GF-D8 (cell line): ENCODE results near the gene GABRB3.

Experiments used
- DNase-seq: peaks from one replicate; lab custom pipeline; 2025; lab: John Stamatoyannopoulos, UW

GABRB3 gene

DNA sequence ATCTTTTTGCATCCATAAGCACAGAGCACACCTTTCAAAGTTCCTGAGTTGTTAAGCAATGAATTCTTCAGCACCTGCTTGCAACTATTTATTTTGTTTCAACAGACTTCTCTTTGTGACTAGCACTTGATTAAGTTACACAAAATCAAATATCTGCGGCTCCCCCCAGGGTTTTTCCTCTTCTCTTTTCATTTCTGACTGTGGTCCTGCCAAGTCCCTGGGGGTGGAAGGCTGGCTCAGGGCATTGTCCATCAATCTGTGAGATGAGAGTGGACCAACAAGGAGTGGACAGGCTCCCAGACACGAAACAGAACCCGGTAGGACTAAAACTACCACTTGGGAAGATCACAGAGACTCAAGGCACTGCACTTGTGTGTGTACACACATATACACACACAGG, 96.8 kb downstream of the GABRB3 start:
- no peak for DNase-seq

DNA sequence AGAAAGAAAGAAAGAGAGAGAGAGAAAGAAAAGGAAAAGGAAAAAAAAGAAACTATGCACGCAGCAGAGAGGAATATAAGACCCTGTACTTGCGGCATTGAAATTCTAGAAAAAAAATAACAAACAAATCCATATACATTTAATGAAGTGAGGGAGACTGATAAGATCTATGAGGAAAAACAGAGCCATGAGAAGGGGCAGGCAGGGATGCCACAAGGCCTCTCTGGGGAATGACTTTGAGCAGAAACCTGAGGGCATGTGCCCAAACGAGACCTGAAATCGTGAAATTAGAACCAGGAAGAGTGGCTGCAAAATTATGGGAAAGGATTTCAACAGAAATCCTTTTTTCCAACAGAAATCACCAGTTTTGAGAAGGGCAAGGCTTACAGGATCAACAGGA, 98.4 kb downstream of the GABRB3 start:
- DNase-seq, result no peak

DNA sequence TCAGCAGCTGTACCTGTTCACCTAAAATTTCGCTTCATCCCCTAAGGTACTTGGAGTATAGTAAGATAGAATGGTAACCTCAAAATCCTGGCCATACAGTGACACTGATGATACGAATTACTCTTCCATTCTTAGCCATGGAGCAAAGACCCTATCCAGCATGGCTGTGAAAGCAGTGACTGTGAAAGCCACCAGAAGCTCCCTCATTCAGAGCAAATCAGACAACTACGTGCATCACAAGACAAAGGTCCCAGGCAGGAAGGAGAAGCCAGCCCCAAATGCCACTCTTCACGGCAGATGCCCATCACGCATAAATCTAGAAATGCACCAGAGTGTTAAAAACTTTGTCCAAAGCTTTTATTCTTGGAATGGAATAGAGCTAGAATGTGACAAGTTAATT, 99.4 kb downstream of the GABRB3 start:
- DNase-seq, result no peak

DNA sequence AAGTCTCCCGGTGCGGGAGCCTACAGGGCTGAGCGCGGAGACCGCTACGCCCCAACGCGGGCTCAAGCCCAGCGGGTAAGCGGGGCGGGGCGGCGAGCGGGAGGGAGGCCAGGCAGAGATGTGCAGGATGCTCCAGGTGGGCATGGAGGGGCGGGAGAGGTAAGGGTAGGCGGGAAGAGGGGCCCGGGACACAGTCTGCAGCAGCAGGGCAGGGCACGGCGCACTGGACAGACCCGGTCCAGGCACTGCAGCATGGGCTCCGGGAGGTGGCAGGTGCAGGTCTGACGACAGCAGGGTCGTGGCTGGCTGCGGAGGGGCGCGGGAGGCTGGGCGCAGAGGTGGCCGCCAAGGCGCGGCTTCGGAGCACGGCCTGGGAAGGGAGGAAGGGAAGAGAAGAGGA, 102.8 kb downstream of the GABRB3 start:
- no peak for DNase-seq

DNA sequence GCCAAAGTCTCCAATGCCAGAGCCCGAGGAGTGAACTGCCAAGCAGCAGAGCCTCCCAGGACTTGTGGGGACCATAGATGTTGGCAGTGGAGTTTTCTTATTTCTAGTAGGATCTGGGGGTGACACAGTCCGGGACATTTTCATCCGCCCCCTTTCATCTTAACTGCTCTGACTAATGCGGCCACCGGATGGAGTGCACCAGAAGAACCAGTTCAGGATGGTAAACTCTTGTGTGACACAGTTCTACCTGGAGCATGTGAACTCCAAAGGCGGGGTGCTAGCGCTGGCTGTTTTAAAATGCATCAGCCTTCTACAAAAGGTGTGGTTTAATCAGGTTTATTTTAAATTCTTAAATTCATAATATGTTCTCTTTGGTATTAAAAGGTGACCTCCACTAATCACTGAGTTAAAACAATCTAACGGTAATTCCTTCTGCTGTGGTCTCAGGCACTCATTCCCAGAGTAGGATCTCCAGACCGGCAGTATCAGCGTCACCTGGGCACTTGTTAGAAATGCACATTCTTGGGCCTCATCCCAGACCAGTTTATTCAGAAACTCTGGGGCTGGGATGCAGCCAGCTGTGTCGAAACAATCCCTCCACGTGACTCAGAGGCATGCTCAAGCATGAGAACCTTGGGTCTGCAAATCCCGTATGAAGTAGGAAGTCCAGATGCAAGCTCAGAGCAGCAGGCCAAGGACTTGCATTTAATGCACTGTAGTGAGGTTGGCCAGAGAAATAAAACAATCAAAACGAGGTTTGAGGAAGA, 105.5 kb downstream of the GABRB3 start:
- DNase-seq, result no peak

DNA sequence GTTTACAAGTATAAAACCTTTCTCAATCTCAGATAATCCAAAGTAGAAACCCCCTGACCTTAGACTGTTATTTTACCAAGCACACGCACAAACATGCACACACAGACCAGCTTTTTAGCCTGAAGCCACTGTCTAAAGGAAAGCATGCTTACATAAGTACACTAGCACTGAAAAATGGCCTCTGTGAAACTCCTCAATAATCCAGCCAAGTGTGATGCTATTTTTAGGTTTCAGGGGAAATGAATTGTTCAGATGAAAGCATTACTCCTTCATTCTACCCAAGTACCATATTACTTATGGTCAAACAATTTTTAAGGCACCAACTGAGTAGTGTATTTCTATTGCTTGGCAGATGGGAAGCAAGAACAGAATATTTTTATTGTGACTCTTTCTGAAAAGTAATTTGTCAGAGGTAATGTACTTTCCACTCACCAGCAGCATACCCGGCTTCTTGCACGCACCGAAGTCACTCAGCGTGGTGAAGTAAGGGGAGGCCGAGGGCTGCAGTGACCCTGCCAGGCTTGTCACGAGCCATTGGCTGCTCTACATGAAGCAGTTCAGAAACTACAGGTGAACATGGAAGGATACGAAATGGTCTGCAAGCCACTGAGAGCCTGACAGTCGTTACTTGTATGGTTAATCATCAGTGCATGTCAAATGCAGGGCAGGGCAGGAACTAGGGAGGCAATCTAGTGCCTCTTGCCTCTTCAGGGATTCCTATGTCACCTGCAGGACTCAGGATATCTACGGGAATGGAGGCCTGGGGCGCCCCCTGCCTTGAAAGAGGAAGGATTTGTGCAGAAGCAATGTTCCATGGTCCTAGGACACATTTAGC, 106.7 kb downstream of the GABRB3 start:
- no peak for DNase-seq

DNA sequence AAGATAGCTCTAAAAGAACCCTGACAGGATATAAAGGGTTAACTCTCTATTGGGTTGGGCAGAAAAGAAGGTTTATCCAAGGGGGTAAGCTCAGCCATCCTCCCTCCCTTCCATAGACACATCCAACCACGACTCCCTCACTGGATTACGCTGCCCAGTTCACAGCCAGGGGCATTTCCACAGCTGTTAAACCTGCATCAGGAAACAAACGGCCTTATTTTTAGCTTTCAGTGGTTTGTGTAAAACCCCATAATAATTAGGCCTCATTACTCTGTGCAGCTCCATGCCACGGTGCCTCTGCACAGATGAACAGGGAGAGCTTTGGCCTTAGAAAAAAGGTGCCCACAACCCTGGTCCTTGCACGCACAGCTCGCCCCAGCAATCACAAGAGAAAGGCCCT, 110.6 kb downstream of the GABRB3 start:
- DNase-seq, result no peak

DNA sequence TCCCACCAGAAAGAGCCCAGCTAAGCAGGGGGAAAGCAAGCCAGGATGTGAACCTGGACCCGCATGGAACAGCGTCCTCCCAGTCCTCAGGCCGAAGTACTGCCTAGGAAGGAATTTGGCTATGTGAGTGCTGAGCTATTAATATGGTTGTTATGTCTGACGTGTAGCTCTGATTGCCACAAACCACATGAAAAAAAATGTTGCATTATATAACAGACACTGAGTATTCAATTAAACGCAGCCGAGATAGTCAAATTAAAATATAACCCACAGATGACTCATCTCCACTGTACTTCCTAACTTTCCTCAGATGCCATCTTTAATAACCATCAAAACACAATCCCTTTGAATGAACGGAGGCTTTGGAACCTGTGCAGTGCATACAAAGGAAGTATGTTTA, 111.1 kb downstream of the GABRB3 start:
- no peak for DNase-seq

DNA sequence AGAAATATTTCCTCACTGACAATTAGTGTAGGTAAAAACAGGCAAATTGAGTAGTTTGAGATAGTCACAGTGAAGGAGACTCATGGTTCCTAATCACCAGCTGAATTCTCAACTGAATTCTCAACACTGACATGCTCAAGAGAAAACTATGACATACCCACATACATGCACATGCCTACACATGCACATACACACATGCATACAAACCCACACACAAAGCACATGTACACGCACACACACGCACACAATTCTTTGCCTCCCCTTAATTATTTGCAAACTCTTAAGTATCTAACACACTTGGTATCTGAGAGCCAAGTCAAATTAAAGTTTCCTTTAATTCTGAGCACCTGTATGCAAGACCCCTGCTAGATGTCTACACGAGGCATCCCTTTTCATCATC, 111.8 kb downstream of the GABRB3 start:
- DNase-seq, result no peak

DNA sequence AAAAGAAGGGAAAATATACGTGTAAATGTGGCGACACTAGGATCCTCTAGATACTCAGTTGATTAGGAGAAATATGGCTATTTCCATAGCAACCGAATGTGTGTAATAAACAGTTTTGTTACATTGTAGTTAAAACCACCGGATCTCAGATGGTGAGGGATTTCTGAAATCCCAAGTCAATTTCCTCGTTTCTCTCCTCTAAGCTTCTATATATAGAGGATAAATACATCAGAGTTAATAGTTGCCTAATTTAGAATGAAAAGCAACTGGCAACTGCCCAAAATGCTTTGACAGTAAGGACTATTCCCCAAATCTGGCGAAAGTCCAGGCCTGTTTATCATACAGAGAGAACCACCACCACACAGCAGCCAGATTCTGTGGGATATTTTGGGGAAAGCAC, 112.6 kb downstream of the GABRB3 start:
- no peak for DNase-seq

DNA sequence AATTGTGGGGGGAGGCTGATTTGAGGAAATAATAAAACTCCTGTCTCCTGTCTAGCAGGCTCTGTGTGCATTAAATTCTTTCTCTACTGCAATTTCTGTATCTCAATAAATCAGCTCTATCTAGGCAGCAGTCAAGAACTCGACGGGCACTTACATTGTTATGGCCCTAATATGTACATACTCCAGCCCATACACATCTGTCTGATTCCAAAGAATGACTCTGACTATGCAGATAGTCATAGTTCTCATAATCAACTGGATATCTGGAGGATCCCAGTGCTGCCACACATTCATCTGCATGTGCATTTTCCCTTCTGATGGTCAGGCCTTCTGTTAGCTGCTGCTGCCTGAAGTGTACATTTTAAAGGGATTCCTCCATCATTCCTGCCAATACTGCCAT, 114.6 kb downstream of the GABRB3 start:
- no peak for DNase-seq

DNA sequence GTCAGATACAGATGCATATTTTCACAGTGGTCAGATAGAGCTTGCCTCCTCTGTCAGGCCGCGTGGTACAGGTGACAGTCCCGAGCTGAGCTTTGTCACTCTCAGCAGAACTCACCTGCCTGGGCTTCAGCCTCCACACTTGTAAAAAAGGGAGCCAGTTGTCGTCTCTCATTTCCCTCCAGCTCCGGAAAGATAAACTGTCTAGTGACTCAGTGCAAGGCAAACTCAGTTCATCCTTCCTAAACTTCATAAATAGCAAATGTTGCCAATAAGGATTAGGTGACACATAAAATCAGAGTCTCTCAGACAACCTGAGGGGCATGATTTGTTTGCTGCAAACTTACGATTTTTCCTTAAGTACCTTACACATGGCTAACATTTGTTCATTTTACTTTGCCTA, 116.8 kb downstream of the GABRB3 start:
- DNase-seq, result no peak

DNA sequence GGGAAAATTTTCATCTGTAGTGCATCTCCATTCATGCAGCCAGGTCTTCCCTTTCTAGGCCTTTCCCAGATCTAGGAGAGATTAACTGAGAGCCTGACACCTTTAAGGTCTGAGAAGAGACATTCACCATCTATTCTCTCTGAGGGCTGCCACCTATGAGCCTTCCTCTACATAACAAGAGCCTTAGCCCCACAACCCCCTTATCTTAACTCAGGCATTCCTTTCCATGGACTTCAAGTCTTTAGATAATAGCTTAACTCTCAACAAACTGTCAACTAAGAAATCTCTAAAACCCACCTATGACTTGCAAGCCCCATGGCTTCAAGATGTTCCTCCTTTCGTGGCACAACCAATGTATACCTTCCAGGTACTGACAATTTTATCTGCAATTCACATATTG, 121.0 kb downstream of the GABRB3 start:
- DNase-seq, result no peak

DNA sequence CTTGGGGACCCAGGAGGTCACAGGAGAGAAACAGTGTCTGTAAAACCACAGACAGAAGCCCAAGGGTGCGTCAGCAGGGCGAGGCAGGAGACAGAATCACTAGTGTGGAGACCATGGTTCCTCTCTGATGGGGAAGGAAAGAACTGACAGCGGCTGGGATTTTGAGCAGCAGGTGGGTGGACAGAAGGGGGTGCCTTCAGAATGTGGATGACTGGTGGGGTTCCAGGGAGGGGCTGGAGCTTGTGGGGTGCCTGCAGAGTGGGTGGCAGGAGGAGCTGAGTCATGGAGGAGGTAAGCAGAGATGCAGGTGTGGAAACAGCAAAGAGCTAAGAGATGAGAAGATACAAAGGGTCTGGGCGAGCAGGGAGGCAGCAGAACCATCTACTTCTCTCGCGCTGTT, 124.2 kb downstream of the GABRB3 start:
- no peak for DNase-seq

DNA sequence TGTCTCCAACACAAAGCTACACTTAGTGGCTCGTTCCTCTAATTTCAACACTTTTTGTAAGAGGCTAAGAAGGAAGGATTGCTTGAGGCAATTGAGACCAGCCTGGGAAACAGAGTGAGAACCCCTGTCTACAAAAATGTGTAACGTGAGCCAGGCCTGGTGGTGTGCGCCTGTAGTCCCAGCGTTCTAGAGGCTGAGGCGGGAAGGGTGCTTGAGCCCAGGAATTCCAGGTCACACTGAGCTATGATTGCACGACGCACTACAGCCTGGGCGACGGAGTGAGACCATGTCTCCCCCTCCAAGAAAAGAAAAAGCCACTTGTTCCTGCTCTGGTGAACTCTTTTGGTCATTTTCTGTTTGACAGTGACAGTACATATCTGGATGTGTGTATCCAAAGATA, 127.9 kb downstream of the GABRB3 start:
- DNase-seq, result no peak

DNA sequence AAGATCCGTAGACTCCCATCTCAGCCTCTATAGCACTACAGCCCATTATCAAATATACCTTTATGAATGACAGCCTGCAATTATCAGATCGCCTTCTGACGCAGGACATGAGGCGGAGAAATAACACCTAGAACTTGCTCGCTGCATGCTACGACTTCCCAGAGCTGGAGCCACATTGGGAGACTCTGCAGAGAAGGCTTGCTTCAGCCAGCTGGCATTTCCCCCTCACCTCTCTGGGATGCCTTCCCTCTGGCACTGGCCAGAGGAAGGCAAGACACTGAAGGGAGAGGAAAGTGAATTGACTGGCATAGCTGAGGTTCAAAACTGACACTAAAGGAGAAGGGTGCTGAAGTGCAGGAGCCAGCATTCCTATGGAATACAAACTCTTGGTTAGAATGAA, 131.7 kb downstream of the GABRB3 start:
- DNase-seq, result no peak

DNA sequence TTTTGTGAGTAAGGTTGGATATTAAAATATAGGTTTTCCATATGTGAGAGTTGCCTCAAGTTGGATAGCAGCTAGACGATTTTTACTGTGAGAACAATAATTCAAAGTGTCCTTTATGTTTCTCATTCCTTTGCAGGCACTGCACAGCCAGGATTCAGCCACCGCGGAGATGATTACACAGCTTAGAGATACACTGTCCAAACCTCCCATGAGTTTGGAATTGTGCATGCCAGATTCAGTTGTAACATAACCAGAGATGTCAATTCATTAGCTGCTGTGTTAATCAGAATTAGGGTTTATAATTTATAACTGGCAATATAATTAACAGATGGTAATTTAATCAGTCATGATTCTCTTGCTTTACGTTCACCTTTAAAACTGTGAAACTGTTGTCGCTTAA, 132.3 kb downstream of the GABRB3 start:
- no peak for DNase-seq

DNA sequence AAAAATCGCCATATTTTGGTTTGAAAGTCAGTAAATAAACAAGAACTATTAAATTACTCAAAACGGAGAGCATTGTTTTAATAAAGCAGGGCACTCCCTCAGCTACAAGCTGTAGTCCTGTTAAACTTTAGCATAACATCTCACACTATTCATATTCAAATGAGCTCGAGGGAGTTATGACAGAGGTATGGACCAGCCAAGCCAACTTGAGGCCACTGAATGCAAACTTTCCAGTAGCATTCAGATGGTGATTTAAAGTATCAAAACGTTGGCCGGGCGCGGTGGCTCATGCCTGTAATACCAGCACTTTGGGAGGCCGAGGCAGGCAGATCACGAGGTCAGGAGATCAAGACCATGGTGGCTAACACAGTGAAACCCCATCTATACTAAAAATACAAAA, 132.9 kb downstream of the GABRB3 start:
- no peak for DNase-seq

DNA sequence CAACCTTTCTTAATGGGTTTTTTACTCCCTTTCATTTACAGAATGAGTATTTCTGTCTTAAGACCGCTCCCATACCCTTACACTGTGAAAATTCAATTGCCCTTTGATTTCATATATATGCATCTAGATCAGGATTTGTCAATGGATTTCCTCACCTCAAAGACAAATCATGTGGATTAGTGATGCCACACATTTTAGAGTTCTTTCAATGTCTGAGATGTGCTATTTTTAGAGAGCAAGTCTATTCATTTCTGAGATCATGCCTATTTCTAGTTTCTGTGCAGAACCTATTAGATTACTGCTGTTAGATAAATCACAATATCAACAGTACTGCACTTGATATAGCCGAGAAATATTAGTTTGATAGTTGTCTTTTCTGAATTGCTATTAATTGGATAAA, 137.3 kb downstream of the GABRB3 start:
- DNase-seq, result no peak

DNA sequence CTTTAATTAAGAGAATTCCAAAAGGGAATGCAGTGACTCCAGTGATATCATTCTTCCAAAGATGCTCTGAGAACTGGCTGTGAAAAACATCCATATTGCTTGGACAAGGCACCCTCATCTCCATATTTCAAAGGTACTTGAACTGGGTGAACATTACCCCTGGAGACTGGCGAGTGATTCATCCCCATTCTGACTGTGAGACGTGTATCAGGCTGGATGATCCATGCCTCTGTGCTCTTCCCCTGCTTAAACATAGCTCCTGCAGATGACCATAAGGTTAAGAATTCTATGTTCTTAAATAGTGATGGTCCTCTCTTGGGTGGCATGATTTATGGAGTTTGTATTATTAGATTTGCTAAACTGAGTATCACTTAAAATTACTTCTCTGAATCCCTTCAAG, 137.8 kb downstream of the GABRB3 start:
- DNase-seq, result no peak

DNA sequence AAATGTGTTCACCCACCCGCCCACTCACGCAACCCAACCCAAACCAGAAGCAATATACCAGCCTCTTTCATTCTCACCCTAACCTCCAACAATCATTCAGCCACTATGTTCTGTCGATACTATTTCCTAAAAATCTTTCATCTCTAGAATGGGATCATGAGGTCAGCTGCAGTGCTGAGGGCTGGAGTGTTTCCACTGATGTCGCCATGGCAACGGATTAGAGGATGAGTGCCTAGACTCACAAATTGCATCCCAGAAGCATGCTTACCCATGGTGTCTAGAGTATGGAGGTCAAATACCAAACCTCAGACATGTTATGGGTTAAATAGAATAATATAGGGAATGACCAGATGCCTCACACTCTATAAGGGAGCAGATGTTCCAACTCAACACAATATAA, 138.5 kb downstream of the GABRB3 start:
- no peak for DNase-seq

DNA sequence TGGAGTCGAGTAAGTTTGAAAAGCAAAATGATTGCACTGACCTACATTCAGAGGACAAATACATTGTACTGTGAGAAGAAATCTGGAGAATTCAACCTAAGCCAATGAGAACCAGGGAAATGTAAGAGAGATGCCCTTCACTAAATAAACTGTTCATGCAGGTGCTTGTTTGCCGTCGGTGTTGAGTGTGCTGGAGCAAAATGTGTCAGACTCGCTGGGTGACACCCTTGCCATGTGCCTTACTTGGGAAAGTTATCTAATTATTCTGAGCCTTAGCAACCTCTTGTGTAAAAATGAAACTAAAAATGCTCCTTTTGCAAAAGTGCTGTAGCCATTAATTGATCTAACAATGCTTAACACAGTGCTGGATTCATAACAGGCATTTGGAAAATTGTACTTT, 140.4 kb downstream of the GABRB3 start:
- no peak for DNase-seq

DNA sequence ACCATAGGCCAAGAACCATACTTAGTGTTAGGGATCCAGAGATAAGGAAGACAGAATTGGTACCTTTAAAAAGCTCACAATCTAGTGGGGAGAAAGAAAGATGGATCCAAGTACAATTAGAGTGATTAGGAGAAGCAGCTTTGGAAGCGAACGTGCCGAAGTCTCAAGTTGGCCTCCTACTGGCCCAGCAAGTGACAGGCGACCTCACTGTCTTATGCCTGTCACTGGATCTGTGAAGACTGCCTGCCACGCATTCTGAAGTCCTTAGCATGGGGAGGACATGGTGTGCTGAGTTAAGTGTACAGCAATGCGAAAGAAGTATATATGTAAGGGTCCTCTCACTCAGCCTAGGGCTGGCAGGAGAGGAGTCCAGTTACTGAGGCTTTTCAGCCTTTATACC, 141.0 kb downstream of the GABRB3 start:
- DNase-seq, result no peak

DNA sequence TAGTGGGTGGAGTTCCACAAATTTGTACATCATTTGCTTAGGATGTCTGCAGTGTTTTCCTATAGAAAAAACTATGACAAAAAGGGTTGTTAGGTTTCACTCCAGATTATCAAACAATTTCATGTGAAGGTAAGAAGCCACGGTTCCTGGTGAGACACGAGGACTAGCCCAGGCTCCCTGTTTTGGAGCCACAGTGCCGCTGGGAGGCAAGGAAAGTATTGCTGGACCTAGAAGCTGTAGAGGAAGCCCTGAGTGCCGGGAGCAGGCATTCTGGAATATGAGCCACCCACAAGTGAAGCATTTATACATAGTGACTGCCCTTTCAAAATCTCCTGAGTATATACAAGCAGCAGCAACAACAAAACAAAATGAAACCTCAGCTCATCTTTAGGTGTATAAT, 142.0 kb downstream of the GABRB3 start:
- no peak for DNase-seq
